Mammary epithelial cell (primary cell): ENCODE results near the gene PRICKLE4.

Experiments used
- EZH2 ChIP-seq: IDR thresholded peaks from 2 replicates; pipeline ENCODE4 v1.6.1; 2012; ENCODE audit warnings: low read length, inconsistent platforms, borderline replicate concordance
- TF ChIP-seq, protein P1 (sequence below), 2 donors: IDR thresholded peaks in 1 of 2; conservative IDR thresholded peaks in 1 of 2; 2 replicates each; pipeline ENCODE4 v1.5.1; 2011 to 2012; ENCODE audit warnings: inconsistent platforms in 2 of 2, low read length in 2 of 2, mild to moderate bottlenecking in 2 of 2, control low read depth in 1 of 2, low read depth in 1 of 2; ENCODE audit not compliant: insufficient read depth in 1 of 2; ENCODE audit errors: extremely low read depth in 1 of 2

DNA sequence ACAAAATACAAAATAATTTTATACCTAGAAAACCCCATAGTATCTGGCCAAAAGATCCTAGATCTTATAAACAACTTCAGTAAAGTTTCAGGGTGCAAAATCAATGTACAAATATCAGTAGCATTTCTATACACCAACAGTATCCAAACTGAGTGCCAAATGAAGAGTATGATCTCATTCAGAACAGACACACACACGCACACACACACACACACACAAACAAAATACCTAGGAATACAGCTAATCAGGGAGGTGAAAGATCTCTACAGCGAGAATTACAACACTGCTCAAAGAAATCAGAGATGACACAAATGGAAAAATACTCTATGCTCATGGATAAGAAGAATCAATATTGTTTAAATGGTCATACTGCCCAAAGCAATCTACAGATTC, 56.1 kb downstream of the PRICKLE4 start:
- TF ChIP-seq, protein P1, sequence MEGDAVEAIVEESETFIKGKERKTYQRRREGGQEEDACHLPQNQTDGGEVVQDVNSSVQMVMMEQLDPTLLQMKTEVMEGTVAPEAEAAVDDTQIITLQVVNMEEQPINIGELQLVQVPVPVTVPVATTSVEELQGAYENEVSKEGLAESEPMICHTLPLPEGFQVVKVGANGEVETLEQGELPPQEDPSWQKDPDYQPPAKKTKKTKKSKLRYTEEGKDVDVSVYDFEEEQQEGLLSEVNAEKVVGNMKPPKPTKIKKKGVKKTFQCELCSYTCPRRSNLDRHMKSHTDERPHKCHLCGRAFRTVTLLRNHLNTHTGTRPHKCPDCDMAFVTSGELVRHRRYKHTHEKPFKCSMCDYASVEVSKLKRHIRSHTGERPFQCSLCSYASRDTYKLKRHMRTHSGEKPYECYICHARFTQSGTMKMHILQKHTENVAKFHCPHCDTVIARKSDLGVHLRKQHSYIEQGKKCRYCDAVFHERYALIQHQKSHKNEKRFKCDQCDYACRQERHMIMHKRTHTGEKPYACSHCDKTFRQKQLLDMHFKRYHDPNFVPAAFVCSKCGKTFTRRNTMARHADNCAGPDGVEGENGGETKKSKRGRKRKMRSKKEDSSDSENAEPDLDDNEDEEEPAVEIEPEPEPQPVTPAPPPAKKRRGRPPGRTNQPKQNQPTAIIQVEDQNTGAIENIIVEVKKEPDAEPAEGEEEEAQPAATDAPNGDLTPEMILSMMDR (conservative IDR thresholded peaks at IDR 0.05 in 1 of 2, IDR thresholded peaks at IDR 0.05 in 1 of 2; ENCODE audit: extremely low read depth in 1 of 2, insufficient read depth in 1 of 2, low read depth in 1 of 2, low read length in 2 of 2), result no peak
- no peak for TF ChIP-seq EZH2
